HG03558 (cell line): ENCODE measurements around the gene RPL37A.
"Not testable (repeated sequence)": the region's sequence is repeated elsewhere in the genome, so short reads cannot be mapped to it uniquely, and the experiment has no call there.

ENCODE experiments used
- ATAC-seq: cut with Tn5 transposase; IDR thresholded peaks from one replicate; pipeline ENCODE4 v1.9.1; 2021; ENCODE audit warnings: moderate number of reproducible peaks; ENCODE audit not compliant: unreplicated experiment; ENCODE audit errors: extremely low read depth

RPL37A gene

DNA sequence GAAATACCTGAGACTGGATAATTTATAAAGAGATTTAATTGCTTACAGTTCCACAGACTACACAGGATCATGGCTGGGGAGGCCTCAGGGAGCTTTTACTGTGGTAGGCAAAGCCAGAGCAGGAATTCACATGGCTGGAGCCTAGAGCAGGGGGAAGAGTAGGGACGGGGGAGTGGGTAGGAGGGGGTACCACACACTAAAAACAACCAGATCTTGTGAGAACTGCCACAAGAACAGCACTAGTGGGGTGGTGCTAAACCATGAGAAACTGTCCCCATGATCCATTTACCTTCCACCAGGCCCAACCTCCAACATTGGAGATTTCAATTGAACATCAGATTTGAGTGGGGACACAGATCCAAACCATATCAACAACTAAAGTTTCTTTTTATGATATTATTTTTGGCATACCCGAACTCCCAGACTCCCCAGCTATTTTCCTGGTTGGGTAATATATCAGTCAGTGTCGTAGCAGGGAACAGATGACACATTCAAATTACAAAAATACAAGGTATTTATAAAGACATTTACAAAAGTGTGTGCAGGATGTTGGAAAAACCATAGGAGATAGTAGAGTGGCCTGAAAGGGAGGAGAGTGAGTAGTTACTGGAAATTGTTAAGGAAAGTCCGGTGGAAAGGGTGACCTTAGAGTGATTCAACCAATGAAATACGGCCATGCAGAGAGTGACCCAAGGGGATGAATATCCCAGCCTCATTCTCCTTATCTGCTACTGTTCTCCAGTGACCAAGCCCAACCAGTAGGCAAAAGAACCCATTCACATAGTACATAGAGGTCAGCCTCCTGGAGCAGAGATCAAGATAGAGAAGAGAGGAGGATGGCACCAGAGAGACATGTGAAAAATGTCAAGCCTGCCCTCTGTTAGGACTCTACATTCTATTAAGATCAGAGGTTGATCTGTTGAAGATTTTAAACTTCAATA is 8.8 kb downstream of the RPL37A start:
- ATAC-seq: no peak

DNA sequence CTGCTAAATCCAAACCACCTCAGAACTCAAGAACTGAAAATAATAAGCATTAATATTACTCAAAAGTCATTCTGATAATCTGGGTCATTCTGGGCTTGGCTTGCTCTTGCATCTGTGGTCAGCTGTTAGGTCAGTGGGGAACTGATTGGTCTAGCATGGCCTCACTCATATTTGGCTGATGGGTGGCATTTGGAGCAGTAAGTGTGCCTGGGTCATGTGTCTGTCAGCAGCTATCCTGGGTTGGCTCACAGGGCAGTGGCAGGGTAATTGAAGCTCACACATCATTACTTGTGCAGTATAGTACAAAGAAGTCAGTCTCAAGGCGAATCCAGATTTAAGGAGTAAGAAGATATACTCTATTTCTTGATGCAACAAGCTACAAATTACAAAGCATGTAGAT is 9.6 kb downstream of the RPL37A start:
- no peak for ATAC-seq

DNA sequence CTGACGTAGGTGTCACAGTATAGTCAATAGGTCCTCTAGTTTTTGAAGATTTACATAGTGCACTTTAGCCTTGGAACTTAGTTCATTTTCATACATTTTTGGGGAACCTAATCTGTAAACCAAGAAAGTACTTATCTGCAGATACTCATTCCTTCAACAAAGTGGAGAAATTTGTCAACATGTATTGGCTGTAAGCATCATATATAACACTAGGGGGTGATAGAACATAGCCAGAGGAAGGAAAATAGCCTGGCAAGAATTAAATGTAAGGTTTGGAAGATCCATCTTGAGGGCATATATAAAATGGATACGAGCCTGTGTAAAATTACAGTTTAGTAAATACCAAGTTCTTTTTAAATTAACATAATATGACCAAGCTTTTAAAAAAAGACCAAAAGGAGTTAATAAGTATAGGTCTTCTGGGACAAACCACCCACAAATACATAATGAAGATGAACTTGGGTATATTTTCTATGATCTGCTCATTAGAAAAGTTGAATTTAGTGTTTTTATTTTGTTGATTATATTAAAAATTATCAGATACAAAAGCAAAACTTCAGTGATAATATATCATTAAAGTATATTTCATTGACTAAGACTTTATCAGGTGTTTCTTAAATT is 18.2 kb downstream of the RPL37A start:
- ATAC-seq: no peak

DNA sequence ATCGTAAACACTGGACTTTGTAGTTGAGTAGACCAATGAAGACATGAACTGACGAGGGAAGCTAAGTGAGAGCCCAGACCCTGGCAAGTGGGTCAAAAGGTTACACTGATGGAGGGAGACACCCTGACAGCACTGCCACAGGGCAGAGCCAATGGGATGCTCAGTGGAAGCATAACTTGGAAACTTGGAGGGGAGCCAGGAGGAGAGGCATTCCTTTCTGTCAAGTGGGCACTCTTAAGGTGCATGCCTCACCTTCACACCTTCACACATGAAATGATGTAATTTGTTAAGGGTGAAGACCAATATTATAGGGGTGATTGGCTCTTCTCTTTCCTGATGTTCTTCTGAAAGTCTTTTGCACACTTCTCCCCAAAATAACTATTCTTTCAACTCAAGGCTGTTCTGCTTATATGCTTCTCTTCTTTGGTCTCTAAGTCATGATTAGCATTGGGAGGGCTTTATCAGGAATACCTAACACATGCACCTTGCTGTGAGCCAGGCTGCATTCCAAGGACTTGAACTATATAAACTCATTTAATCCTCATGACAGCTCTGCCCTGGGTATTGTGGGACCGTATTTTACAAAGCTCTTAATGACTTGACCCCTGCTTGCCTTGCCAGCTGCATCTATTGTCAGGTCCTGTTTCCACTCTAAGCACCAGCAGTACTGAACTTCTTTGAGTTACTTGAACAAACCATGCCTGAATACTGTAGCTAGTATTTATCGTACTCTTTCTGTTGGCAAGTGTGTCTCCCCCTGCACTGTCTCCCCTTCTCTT is 19.0 kb downstream of the RPL37A start:
- ATAC-seq: no peak

DNA sequence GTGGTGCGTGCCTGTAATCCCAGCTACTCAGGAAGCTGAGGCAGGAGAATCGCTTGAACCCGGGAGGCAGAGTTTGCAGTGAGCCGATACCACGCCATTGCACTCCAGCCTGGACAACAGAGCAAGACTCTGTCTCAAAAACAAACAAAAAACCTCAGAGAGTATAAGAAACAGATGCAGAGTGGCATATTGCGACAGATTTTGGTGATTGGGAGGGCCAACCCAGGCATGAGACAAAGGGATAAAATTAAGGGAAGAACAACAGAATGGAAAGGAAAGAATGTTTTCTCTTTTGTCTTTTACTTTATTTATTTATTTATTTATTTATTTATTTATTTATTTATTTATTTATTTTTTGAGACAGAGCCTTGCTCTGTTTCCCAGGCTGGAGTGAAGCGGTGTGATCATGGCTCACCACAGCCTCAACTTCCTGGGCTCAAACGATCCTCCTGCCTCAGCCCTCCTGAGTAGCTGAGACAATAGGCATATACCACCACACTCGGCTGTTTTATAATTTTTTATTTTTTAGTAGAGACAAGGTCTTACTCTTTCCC is 20.0 kb downstream of the RPL37A start:
- ATAC-seq: not testable (repeated sequence)

DNA sequence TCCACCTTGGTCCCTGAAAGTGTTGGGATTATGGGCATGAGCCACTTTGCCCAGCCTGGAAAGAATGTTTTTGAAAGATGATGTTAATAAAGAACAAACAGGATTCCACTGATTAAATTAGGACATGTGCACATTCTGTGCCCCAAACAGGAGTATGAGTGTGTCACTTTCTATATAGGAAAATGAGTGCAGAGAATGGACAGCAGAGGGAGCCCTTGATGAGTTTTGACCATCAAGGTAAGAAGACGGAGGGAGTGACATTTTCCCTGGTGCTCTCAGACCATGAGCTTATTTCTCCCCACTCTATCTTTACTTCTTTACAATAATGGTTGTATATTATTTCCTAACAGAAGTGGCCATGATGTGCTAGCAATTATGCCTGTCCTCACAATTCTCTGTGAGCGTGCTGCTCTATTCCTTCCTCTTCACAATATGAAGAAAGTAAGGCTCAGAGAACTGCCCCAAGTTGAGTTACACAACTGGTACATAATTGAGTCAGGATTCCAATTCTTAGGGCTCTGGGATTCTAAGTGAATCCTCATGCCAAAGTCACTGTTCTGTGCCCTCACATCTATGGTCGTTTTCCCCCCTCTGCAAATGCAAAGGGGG is 20.6 kb downstream of the RPL37A start:
- ATAC-seq: no peak

DNA sequence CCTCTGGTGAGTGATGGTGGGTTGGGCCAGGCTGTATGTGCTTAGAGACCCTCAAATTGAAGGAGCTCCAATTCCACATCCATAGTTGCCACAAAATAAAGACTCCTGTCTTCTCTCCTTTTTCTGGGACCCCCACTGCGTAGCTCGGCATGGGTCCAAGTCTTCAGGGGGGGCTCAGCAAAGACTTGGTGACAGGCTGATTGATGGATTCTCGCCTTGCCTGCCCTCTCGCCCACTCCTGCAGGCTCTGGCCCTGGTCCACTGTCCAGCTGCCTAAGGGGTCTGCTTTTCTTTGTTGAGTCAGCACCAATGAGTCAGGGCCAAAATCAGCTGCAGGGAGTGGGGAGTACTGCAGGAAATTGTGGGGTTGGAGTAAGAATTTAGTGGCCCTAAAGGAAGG is 21.5 kb downstream of the RPL37A start:
- no peak for ATAC-seq

DNA sequence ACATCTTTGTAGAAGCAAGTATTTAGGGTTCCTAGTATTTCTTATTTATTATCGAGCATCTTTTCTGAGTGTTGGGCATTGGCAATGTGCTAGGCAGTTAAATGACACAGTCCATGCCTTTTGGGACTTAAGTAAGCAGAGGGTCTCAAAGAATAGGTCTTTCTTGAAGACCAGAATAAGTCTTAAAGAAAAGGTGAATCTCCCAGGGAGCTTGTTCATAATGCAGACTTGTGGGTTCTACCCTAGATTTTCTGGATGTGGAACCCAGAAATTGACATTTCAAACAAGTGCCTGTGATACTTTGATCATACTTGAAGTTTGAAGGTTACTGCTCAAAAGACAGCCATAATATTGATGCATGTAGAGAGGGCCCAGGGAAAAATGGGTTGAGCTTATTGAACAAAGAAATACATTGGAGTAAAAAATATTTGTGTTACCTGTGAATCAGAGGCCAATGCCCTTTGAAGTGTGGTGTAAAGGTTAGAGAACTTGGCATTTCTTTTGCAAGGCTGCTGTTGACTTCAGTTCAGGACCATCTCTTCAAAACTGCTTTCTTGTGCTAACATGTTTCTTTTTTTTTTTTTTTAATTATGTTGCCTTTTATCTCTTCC is 24.4 kb downstream of the RPL37A start:
- ATAC-seq: no peak

DNA sequence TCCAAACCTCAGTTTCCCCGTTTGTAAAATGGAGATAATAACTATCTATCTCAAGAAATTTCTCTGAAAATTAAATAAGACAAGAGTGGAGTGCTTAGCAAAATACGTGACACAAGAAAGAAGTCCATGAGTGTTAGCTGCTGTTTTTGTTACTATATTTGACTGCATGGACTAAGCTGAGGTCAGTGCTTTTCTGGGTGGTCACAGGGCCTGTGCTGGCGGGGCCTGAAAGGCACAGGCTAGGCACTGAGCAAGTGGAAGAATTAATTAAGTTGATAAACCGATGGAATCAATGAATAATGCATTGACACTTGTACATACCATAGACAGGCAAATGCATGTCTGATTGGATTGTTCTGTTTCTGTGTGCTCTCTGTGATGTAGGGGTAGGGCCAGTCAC is 27.3 kb downstream of the RPL37A start:
- no peak for ATAC-seq

DNA sequence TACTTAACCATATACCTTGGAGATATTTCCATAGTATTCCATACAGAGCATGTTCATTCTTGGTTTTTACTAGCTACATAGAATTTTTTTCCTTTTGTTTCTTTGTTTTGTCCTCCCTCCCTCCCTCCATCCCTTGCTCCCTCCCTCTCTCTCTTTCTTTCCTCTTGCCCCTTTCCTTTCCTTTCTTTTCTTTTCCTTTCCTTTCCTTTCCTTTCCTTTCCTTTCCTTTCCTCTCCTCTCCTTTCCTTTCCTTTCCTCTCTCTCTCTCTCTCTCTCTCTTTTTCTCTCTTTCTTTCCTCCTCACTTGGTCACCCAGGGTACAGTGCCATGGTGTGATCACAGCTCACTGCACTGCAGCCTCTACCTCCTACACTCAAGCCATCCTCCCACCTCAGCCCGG is 28.3 kb downstream of the RPL37A start:
- ATAC-seq: no peak

DNA sequence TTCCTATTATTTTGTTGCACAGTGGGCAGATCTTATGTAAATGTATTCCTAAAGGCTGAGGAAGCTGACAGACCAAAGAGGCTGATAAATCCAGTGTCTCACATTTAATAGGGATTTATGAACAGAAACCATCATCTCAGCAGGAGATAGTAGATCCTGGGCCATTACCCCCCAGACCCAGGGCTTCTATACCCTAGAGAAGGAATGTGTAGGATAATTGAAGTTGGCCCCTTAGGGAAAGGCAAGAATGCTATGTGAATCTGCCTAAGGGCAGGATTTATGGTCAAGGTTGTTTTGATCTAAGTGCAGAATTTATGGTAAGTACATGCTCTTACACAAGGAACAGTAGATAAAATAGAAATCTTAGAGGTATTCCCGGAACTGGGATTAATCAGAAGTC is 29.0 kb downstream of the RPL37A start:
- no peak for ATAC-seq

DNA sequence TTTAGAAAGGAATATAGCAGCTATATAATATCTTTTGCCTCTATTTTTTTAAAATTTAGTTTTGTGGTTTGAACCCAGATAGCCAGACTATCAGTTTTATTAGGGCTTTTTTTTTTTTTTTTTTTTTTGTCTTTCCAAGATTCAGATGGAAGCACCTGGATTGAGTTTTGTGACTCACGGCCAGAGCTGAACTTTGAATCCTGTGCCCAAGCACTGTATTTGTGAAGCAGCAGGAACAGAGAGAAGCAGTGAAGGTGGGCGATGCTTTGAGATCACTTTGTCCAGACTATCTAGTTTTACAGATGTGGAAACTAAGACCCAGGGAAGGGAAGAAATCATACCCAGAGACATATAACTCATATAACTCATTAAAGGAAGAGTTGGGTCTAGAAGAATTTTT is 33.9 kb downstream of the RPL37A start:
- ATAC-seq: no peak

DNA sequence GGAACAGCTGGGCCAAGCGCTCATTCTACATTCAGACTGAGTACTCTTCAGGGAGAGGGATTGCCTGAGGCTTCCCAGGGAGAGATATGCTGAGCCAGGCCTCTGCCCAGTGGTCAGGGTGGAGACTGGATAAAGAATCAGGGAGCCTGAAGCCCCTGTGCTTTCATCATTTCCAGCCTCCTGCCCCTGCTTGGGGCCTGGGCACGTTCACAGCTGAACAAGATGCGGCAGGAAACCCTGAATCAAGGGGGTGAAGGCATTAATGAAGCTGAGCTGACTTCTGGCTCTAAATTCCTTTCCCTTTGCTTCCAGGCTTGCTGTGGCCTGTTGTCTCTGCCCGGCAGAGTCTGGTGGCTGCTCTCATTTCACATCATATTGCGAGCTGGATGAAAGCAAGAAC is 35.0 kb downstream of the RPL37A start:
- ATAC-seq: no peak

DNA sequence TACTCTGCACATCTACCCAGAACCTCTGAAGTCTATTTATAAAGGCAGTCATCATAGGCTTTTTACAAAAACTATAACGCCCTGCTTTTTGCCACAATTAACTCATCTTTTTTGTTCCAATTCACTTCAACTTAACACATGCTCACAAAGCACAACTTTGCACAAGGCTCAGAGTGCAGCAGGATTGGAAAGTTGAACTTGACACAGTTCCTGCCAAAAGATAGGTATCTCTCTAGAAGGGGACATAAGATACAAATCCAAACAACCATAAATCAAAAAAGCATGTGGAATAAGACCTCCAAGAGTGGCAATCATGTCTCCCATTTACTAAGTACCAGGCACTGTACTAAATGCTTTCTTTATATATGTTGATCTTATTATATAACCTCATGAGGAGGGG is 36.2 kb downstream of the RPL37A start:
- ATAC-seq: no peak

DNA sequence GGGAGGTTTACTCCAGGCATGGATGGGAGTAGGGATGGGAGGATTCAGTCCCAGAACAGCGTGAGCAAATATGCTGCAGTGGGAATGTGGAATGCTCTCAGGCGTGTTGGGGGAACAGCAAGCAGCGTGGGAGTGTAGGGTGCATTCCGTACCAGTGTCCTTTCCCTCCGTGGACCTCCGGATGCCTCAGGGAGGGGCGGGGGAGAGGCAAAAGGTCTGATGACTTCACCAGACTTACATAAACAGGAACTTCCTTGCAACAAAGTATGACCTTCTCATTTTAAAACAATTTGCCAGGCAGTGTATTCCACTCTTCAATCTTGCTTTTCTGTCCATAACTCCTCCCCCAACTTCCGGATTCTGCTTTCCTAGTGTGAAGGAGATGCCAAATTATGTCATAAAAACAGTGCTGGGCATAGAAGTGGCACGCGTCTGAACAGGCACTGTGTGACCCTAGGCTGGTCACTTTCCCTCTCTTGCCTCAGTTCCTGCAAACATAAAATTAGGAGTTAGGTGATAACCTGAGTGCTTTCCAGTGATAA is 36.9 kb downstream of the RPL37A start:
- ATAC-seq: no peak

DNA sequence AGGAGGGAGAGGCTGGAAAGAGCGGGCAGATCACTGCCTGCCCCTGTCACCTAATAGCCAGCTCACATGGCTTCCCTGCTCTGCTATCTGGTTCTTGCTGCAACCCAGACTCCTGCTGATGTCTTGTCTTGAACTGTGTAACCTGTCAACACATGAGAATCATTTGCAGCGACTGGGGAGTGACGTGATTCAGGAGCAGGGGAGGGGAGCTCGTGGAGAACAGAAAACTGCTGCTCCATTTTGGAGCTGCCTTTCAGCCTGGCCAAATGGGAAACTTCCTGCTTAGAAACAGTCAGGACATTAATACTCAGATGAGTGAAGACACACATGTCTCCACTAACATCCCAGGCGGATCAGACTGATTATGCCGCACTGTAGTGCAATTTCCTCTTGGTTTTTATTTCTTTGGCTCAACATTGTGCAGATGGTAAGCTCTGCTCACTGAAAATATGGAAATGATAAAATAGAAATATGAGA is 38.1 kb downstream of the RPL37A start:
- ATAC-seq: no peak

DNA sequence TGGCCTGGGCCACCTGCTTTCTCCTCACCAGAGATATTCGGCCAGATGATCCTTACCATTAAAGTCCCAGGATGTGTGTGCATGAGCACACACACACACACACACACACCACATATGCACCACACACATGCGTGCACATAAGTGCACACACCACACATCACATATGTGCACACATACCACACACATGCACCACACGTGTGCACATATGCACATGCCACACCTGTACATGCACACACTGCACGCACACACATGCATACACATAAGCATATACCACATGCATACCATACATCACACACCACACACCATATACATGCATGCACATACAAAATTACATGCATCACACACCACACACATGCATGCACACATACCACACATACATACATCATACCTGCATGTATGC is 38.7 kb downstream of the RPL37A start:
- no peak for ATAC-seq

DNA sequence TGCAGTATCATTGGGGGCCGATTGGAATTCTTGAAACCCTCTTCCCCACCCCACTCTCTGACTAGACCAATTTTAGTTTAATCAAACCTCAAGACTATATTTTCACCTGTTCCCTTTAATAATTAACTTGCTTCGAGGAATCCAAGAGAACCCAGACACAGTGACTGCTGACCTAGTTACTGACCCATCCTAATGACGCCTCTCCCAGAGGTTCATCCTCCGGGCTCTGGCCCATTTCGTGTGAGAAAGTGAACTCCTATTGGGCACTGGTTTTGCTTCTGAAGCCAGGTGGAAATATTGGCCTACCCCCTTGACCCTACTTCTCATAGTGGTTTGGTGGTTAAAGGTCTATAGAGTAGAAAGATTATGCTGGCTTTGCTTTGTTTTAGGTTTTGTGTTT is 39.9 kb downstream of the RPL37A start:
- ATAC-seq: no peak

DNA sequence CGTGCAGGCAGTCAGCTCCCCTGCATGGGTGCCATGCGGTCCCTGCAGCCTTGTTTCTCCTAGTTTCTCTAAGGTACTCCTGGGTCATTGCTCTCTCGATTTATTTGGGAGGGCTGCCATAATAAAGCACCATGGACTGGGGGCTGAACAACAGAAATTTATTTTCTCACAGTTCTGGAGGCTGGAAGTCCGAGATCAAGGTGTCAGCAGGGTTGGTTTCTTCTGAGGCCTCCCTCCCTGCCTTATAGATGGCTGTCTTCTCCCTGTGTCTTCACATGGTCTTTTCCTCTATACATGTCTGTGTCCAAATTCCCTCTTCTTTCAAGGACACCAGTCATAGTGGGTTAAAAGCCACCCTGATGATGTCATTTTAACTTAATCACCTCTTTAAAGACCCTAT is 40.5 kb downstream of the RPL37A start:
- ATAC-seq: no peak
